Neural progenitor cell (in vitro differentiated cells): ENCODE measurements around the gene MGST2. TPM values are rescaled to one million over a fixed set of nuclear protein-coding genes. Genes with fewer than 3 reads are reported as not detected.

Experiments
- DNase-seq: peaks from one replicate; pipeline ENCODE4 v3.0.0-alpha.2; 2016; ENCODE audit warnings: low spot score
- H2AFZ ChIP-seq: fragments of 200-600 bp; sonication (generic); replicated peaks from 2 replicates; pipeline ENCODE4 v1.6.1; 2016; ENCODE audit warnings: antibody characterized with exemption
- H3F3A ChIP-seq: fragments of 200-600 bp; sonication (generic); 2 replicates; pipeline ENCODE4 v1.6.1; 2016; ENCODE audit warnings: antibody characterized with exemption, low read depth
- H3K27ac ChIP-seq: fragments of 200-600 bp; sonication (generic); 2 replicates; pipeline ENCODE4 v1.5.1; 2016; ENCODE audit warnings: mild to moderate bottlenecking
- H3K27me3 ChIP-seq: fragments of 200-600 bp; sonication (generic); 2 replicates; pipeline ENCODE4 v1.6.1; 2016; ENCODE audit warnings: mild to moderate bottlenecking, moderate library complexity
- H3K36me3 ChIP-seq: fragments of 200-600 bp; sonication (generic); 2 replicates; pipeline ENCODE4 v1.5.1; 2016
- H3K4me1 ChIP-seq: fragments of 200-600 bp; sonication (generic); 2 replicates; pipeline ENCODE4 v1.6.1; 2016; ENCODE audit warnings: mixed run types
- H3K4me2 ChIP-seq: fragments of 200-600 bp; sonication (generic); 2 replicates; pipeline ENCODE4 v1.6.1; 2016
- H3K4me3 ChIP-seq: fragments of 200-600 bp; sonication (generic); 2 replicates; pipeline ENCODE4 v1.5.1; 2016
- H3K79me2 ChIP-seq: fragments of 200-600 bp; sonication (generic); 2 replicates; pipeline ENCODE4 v1.6.1; 2016; ENCODE audit warnings: low read depth
- H3K9ac ChIP-seq: fragments of 200-600 bp; sonication (generic); 2 replicates; pipeline ENCODE4 v1.6.1; 2016
- H3K9me3 ChIP-seq: fragments of 200-600 bp; sonication (generic); 2 replicates; pipeline ENCODE4 v1.5.1; 2016; ENCODE audit warnings: low read depth
- H4K20me1 ChIP-seq: fragments of 200-600 bp; sonication (generic); 2 replicates; pipeline ENCODE4 v1.6.1; 2016; ENCODE audit warnings: low read depth
- H3K27ac Mint-ChIP-seq: 3 replicates; pipeline ENCODE4 v1.8.0; 2021; ENCODE audit warnings: mixed read lengths
- H3K27me3 Mint-ChIP-seq: 2 replicates; pipeline ENCODE4 v1.8.0; 2022; ENCODE audit warnings: low read depth, mild to moderate bottlenecking, inconsistent platforms, moderate library complexity, mixed read lengths; ENCODE audit not compliant: insufficient read depth
- H3K36me3 Mint-ChIP-seq: 3 replicates; pipeline ENCODE4 v1.8.0; 2021; ENCODE audit warnings: mixed read lengths
- H3K4me1 Mint-ChIP-seq: 3 replicates; pipeline ENCODE4 v1.8.0; 2021; ENCODE audit warnings: mixed read lengths
- H3K4me3 Mint-ChIP-seq: 3 replicates; pipeline ENCODE4 v1.8.0; 2021; ENCODE audit warnings: mild to moderate bottlenecking, moderate library complexity, mixed read lengths
- H3K9me3 Mint-ChIP-seq: 3 replicates; pipeline ENCODE4 v1.8.0; 2020; ENCODE audit warnings: mixed read lengths
- CTCF ChIP-seq: fragments of 200-600 bp; sonication (generic); IDR thresholded peaks from 2 replicates; pipeline ENCODE4 v1.5.1; 2017; ENCODE audit warnings: antibody characterized with exemption, mild to moderate bottlenecking
- EZH2 ChIP-seq: fragments of 200-600 bp; sonication (generic); IDR thresholded peaks from 2 replicates; pipeline ENCODE4 v1.6.1; 2017; ENCODE audit warnings: antibody characterized with exemption, mild to moderate bottlenecking, moderate library complexity
- EZH2phosphoT487 ChIP-seq: fragments of 200-600 bp; sonication (generic); IDR thresholded peaks from 2 replicates; pipeline ENCODE4 v1.6.1; 2017; ENCODE audit warnings: antibody characterized with exemption
- total RNA-seq: library from RNA; depleted of rRNA; stranded (reverse); fragments of >200 nt; gene quantifications from 2 replicates; pipeline ENCODE4 v1.2.3, GENCODE V29; 2015; ENCODE audit warnings: low replicate concordance

Gene MGST2
- total RNA-seq, 1 donor from 2014 or later = 4.4 TPM

GRCh38 chr4:139711461-139711860 lies 45.8 kb downstream of the MGST2 start:
- TF ChIP-seq EZH2 (no peak), EZH2phosphoT487 (no peak), CTCF (no peak)
- H3K4me3 Mint-ChIP-seq = no peak overlapping the region
- Histone ChIP-seq H3K9me3 (no peaks in the 10 kb centered on the region), H3K9ac (no peak overlapping the region), H3K4me2 (no peak overlapping the region), H3K79me2 (no peaks in the 10 kb centered on the region), H2AFZ (no peak overlapping the region), H3K27ac (no peak overlapping the region), H4K20me1 (no peaks in the 10 kb centered on the region), H3K4me3 (no peak overlapping the region), H3K4me1 (peaks cover 11% of the 10 kb centered on the region), H3F3A (no peaks in the 10 kb centered on the region), H3K27me3 (peaks cover 8% of the 10 kb centered on the region), H3K36me3 (no peaks in the 10 kb centered on the region)
- H3K4me1 Mint-ChIP-seq = peaks cover 2% of the 10 kb centered on the region
- no peak overlapping the region for H3K27ac Mint-ChIP-seq
- peaks cover 10% of the 10 kb centered on the region for H3K9me3 Mint-ChIP-seq
- peaks cover 3% of the 10 kb centered on the region for H3K27me3 Mint-ChIP-seq
- H3K36me3 Mint-ChIP-seq = peaks cover 21% of the 10 kb centered on the region
- DNase-seq = no peak

GRCh38 chr4:139712882-139713281 lies 47.3 kb downstream of the MGST2 start:
- Histone ChIP-seq H3K9ac (no peak overlapping the region), H3K27me3 (peaks cover 10% of the 10 kb centered on the region), H4K20me1 (no peaks in the 10 kb centered on the region), H3K27ac (no peak overlapping the region), H3F3A (no peaks in the 10 kb centered on the region), H2AFZ (no peak overlapping the region), H3K36me3 (no peaks in the 10 kb centered on the region), H3K4me1 (peaks cover 11% of the 10 kb centered on the region), H3K9me3 (no peaks in the 10 kb centered on the region), H3K4me3 (no peak overlapping the region), H3K79me2 (no peaks in the 10 kb centered on the region), H3K4me2 (no peak overlapping the region)
- Mint-ChIP-seq H3K4me1 (peaks cover 2% of the 10 kb centered on the region), H3K27me3 (peaks cover 7% of the 10 kb centered on the region), H3K4me3 (no peak overlapping the region), H3K36me3 (peaks cover 27% of the 10 kb centered on the region), H3K27ac (no peak overlapping the region), H3K9me3 (peaks cover 9% of the 10 kb centered on the region)
- DNase-seq = no peak
- TF ChIP-seq EZH2 = no peak
- TF ChIP-seq CTCF = no peak
- TF ChIP-seq EZH2phosphoT487 = no peak

DNA sequence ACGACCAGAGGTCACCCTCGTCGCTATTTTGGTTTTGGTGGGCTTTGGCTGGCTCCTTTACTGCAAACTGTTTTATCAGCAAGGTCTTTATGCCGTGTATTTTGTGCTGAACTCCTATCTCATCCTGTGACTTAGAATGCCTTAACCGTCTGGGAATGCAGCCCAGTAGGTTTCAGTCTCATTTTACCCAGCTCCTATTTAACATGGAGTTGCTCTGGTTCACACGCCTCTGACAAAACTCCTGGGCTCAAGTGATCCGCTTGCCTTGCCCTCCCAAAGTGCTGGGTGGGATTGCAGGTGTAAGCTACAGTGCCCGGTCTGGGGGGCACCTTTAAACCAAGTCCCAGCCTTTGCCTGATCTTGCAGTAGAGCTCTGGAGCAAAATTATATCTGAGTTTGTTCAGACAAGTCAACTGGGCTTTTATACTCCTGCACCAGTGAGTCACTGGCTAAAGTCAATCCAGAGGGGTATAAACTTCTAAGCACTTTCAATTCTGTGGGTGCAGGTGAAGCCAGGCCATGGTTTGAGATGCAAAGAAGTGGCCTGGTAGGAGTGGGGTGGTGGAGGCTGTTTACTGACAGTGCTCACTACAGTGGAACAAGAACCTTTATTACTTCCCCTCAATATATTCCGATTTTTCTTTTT lies 50.2 kb downstream of the MGST2 start:
- TF ChIP-seq EZH2phosphoT487 = no peak
- no peak for TF ChIP-seq CTCF
- no peak for TF ChIP-seq EZH2
- Histone ChIP-seq H2AFZ (no peak overlapping the region), H3K27me3 (peaks cover 10% of the 10 kb centered on the region), H3K9ac (no peak overlapping the region), H3K9me3 (no peaks in the 10 kb centered on the region), H3K4me1 (peaks cover 7% of the 10 kb centered on the region), H4K20me1 (no peaks in the 10 kb centered on the region), H3K36me3 (no peaks in the 10 kb centered on the region), H3F3A (no peaks in the 10 kb centered on the region), H3K27ac (no peak overlapping the region), H3K4me2 (no peak overlapping the region), H3K79me2 (no peaks in the 10 kb centered on the region), H3K4me3 (no peak overlapping the region)
- H3K4me1 Mint-ChIP-seq = no peaks in the 10 kb centered on the region
- H3K4me3 Mint-ChIP-seq = no peak overlapping the region
- no peak overlapping the region for H3K27ac Mint-ChIP-seq
- no peak for DNase-seq
- H3K27me3 Mint-ChIP-seq = peaks cover 7% of the 10 kb centered on the region
- H3K9me3 Mint-ChIP-seq = no peaks in the 10 kb centered on the region
- H3K36me3 Mint-ChIP-seq = peaks cover 33% of the 10 kb centered on the region
